Fibroblast of mammary gland (primary cell): Measurements from ENCODE around the gene EXOSC2.

Source experiments
- DNase-seq: peaks from one replicate; pipeline ENCODE4 v3.0.0-alpha.2; 2010; ENCODE audit warnings: low read depth
- H3K4me3 ChIP-seq: 2 replicates; pipeline ENCODE4 v1.5.1; 2011; ENCODE audit warnings: low read depth, mild to moderate bottlenecking, low read length, moderate library complexity; ENCODE audit not compliant: control insufficient read depth
- TF ChIP-seq, protein P1 (sequence below): conservative IDR thresholded peaks from 2 replicates; pipeline ENCODE4 v1.5.1; 2011; ENCODE audit warnings: low read depth, low read length, inconsistent platforms; ENCODE audit not compliant: control insufficient read depth, insufficient read depth

Gene EXOSC2

DNA sequence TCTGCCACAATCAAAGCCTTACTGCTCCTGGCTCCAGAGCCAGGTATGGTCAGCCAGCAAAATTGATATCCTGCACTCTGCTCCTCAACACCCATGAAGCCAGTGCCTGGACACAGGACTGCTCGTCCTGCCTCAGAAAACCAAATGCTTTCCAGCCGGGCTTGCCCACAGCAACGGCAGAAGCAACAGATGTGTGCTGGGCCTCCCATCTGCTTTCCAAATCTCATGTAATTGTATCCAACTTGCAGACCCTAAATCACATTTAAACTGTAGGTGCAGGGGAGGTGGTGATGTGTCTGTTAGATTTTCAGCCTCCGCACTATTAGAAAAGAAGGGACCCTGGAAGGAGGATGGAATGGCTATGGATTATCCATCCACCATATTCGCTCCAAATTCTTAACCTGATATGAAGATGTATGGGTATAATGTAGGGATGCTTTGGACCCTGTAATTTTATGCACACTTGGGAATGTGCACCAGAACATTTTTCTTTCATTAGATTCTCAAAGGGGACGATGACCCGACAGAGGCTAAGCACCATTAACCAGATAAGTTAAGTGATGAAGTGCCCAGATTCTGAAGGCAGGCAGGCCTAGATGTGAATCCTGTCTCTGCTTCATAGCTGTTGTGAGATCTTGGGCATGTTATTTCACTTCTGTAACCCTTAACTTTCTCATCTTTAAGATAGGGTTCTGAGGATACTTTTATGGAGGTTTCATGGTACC, 58.2 kb downstream of the EXOSC2 start:
- TF ChIP-seq, protein P1, sequence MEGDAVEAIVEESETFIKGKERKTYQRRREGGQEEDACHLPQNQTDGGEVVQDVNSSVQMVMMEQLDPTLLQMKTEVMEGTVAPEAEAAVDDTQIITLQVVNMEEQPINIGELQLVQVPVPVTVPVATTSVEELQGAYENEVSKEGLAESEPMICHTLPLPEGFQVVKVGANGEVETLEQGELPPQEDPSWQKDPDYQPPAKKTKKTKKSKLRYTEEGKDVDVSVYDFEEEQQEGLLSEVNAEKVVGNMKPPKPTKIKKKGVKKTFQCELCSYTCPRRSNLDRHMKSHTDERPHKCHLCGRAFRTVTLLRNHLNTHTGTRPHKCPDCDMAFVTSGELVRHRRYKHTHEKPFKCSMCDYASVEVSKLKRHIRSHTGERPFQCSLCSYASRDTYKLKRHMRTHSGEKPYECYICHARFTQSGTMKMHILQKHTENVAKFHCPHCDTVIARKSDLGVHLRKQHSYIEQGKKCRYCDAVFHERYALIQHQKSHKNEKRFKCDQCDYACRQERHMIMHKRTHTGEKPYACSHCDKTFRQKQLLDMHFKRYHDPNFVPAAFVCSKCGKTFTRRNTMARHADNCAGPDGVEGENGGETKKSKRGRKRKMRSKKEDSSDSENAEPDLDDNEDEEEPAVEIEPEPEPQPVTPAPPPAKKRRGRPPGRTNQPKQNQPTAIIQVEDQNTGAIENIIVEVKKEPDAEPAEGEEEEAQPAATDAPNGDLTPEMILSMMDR: no peak
- DNase-seq: no peak
- H3K4me3 ChIP-seq: no peak overlapping the region
